HG03159 (cell line): ENCODE measurements around the gene PDZRN3.

ENCODE experiments used
- ATAC-seq: cut with Tn5 transposase; IDR thresholded peaks from one replicate; pipeline ENCODE4 v1.9.1; 2021; ENCODE audit warnings: mild to moderate bottlenecking, moderate library complexity; ENCODE audit not compliant: unreplicated experiment

PDZRN3 gene

GRCh38 chr3:73498764-73499622, 125.7 kb downstream of the PDZRN3 start:
- no peak for ATAC-seq

GRCh38 chr3:73497646-73498406, 126.9 kb downstream of the PDZRN3 start:
- no peak for ATAC-seq

DNA sequence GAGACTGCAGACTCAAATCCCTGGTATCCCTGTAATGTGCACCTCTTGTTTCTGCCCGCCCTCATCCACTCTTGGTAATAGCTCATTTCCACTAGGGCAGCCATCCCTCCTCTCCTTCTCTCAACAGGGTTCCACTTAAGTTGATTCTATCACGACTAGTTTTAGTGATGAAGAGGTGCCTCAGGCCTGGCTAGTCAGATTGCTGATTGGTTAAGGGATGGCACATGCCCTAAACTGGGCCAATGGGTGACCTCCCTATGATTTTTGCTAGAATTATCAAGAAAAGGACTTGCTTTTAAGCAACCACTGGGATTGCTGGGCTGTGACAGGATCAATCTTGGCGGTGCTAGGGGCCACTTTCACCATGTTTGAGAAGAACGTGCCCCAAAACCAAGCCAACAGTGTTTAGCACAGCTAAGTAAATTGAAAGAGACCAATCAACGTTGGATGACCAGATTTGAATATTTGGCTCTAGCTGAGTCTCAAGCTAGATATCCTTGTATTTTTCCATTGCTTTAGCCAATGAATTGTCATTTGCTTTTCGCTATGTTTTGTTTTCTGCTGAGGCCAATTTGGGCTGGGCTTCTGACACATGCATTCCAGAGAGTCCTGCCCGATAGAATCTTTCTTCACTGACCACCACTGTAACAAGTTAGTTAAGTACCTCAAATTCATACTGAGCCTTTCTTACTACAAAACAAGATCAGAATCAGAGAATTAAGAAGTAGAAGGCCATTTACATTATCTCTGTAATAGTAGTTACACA, 131.0 kb downstream of the PDZRN3 start:
- ATAC-seq = no peak

DNA sequence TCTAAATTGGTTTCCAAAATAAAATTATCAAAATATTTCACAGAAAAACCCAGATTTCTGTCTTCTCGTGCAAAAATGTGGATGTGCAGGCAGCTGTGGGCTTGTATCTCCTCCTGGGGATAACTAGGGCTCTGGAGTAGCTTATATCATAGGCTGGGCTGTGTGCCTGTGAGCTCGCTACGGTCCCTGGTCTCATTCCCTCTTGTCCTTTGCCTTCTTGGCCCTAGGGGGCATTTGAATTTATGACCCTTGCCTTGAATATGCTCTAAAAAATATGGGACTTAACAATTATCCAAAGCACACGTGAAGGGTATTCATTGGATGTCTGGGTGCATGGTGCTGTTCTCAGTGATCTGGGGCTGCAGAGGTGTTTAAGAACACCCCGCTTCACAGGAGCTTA, 132.6 kb downstream of the PDZRN3 start:
- no peak for ATAC-seq

GRCh38 chr3:73491287-73491662, 133.5 kb downstream of the PDZRN3 start:
- no peak for ATAC-seq

DNA sequence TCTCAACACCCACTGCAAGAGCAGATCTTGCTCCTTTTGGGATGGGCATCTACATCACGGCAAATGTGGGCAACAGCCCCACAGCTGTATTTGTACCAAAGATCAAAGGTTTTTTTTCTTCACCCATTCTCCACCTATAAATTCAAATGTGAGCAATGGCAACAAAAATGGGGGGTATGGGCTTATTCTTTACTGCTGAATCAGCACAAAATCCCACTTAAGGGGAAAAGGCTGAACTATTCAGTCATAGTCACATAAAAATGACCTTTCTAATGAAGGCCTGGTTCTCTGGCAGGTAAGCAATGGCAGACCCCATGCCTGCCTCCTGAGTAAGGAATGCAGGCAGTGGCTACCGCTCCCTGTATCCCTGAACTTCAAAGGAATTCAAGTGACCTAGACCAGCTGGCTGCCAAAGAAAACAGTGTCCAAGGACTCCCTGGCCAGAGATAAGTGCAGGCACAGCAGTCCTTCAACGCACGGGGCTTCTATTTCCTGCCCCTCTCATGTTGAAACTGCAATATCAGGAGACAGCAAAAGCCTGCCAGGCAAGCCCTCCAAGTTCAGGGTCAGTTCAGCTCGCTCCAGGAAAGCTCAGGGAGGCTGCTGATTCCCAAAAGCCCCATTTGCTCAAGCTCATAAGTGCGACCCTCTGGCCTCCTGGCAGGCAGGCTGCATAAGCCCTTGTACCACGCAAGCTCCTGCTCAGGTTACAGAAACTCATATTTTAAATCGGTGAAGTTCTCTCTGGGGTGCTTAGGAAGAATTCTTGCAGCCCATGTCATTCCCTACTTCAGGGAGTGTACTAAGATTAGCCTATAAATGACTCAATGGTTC, 134.1 kb downstream of the PDZRN3 start:
- ATAC-seq = no peak

GRCh38 chr3:73485877-73486330, 138.8 kb downstream of the PDZRN3 start:
- ATAC-seq = no peak

DNA sequence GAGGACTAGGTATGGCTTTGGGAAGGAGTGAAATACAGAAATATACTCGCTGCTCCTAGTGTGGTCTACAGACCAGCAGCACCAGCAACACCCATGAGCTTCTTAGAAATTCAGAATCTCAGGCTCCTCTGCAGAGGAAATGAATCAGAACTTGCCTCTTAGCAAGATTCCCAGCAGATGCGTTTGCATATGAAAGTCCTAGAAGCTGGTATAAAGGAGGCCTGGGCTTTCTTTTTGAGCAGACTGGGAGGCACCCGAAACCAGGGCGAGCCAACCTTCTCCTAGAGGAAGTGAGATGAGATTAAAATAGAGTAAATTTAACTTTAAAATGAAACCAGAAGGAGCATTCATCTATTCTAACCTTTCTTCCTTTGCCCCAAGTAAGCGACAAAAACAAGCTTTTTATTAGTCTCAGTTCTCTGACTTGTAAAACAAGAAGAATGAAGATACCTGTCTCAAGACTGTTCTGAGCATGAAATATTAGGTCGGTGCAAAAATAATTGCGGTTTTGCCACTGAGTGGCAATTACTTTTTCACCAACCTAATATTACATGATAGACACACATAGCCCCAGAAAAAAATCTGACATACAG, 140.0 kb downstream of the PDZRN3 start:
- peak; percentile 63 for ATAC-seq

DNA sequence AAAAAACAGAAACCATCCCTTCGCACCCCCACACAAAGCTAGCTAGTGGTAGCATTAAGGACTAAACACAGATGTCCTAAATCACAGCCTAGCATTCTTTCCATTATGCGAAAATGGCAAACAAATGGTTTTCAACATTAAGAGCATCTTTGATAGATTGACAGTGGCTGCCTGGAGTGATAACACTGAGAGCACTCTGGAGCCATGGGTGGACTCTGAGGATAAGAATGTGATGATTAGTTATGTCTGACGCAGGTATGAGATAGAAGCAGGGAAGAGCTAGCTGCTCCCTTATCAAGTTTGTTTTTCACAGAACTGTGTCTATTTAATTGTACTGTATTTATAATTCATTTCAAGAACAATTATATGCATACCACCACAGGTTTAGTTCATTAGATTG, 142.9 kb downstream of the PDZRN3 start:
- ATAC-seq = no peak

GRCh38 chr3:73480187-73480672, 144.5 kb downstream of the PDZRN3 start:
- no peak for ATAC-seq

DNA sequence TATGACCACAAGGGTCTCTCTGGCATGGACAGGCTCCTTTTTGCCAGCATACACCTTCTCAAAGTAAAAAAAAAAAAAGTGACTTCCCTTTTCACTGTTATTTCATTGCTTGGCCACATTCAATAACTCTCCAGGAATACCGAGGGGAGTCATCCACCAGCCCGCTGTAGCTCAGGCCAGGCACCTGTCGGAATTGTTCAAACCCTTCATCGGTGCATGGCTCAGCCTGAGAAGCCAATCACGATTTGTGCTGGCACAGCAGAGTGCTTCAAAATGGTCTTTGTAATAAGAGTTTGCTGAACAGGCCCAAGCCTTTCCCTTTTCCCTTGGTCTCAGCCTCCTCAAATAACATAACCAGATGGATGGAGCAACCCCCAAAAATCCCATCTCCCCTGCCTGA, 145.4 kb downstream of the PDZRN3 start:
- ATAC-seq = no peak

DNA sequence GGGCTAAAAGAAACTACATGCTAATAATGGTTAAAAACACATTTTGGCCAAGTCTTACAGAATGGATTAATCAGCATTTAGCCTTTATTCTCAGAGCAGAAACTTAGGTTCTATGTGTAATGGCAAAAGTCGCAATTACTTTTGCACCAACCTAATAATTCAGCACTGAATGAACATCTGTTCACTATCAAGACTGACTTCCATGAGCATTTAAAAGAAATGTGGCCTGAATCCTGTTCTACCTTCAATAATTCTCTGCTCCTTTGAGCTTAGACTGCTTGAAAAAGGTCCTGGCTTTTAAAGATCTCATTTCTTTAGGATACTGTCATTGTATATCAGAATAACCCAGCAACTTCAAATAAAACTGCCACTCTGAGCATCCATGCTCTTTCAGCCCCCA, 145.9 kb downstream of the PDZRN3 start:
- no peak for ATAC-seq

DNA sequence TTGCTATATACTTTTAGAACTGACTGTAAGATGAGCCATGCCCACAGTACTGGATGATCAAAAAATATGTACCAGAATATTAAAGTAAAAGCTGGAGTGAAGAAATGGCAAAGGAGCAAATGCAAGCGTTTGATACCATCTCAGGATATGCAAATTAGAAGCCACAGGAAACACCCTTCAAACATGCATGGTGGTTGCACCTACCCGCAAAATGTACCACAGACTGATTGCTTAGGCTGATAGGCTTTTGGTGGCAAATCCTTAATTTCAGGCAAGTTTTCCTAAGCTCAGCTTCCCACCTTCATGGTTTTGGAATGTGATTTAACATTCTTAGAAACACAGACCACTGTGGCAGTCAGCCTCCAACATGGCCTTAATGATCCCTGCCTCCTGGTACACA, 149.0 kb downstream of the PDZRN3 start:
- no peak for ATAC-seq

GRCh38 chr3:73475175-73475574, 149.6 kb downstream of the PDZRN3 start:
- ATAC-seq = no peak

DNA sequence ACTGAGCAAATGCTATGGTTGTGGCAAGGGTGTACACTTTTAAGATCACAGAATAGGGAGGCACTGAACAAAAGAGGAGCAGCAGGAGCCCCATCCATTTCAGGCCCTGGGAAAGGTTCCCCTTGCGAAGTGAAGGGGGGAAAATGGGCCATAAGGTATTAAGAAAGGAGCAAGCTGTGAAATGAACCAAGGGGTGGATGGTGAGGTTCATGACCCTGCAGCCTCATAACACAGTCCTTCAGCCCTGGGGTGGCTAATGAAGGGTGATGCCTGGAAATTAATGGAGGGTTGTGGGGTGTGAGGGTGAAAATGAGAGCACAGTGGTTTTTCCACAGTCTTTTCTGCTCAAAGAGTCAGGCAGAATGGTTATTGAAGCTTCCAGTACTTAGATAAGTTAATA, 150.1 kb downstream of the PDZRN3 start:
- ATAC-seq = no peak

- ATAC-seq = no peak
These were observed 150.8 kb downstream of the PDZRN3 start for GRCh38 chr3:73473898-73474416.

- ATAC-seq = no peak
These were observed 151.4 kb downstream of the PDZRN3 start for GRCh38 chr3:73473181-73473897.

DNA sequence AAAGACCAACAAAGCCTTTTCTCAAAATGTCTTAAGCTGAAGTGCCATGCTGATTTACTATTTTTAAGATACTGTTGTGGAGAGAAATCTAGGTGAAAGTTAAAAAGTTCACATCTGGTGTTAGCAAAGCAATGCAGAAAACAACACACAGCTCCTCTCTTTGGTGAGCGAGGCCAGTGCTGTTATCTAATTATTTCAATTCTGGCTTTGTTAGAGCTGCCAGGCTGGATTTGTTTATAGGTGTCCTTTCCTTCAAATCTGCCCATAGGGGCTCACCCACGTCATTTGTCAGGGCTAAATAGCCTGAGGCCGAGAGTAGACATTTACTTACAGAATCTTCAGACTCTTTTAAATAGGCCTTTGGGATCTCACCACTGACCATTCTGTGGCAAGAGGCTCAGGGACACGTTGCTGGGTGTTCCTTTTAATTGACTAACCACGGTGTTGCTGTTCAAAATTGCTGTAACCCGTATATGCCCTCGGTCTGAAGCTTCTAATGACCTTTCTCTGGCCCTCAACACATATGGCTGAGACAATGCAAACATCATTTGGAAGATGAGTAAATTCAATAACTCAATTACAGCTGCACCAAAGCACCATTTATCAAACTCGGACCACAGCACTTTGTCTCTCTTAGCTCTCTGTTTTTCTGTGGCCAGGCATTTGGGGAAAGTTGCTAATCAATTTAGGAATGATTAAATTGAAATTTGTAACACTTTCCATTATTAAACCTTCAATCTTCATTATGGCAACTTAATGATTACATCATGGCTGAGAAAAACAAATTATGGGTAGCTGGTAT, 152.6 kb downstream of the PDZRN3 start:
- ATAC-seq = no peak
